ENCODE measurements around the gene PTPRZ1. TPM values are rescaled to one million over a fixed set of nuclear protein-coding genes. Genes with fewer than 3 reads are reported as not detected.

The PTPRZ1 gene
- total RNA-seq, 1 experiment from 2014 or later = not detected

DNA sequence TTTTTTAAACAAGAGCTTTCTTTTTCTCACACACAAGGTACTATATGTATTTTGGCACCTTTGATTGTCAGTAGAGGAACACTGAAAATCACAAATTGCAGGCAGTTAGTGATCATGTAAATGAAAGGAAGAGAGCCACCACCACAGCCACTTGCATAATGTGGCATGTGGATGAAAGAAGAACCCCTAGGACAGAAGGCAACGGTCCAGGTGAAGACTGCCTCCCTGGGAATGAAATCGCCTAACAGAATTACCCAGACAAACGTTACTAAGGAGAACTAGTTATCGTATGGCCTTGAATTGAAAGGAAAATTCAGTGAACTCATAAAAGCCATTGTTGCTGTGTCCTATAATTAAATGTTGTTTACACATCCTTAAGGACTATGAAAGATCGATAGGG is 41.2 kb upstream of the PTPRZ1 start:
- H3K4me3 ChIP-seq (ENCODE audit: low read length) = no peak overlapping the region
- no peak overlapping the region for H2AFZ ChIP-seq (ENCODE audit: low read length)
- H4K20me1 ChIP-seq (ENCODE audit: low read length) = no peaks in the 10 kb centered on the region
- intact Hi-C loops (cut with micrococcal nuclease) = no loop called here
- no peak for DNase-seq
- ATAC-seq = no peak
- H3K9me3 ChIP-seq (ENCODE audit: low read length) = no peaks in the 10 kb centered on the region
- no peak overlapping the region for H3K9ac ChIP-seq (ENCODE audit: low read length)
- no TSS peak for BruUV-seq (replicated peaks)
- no peaks in the 10 kb centered on the region for H3K4me1 ChIP-seq (ENCODE audit: insufficient read depth, low read length)
- ChIA-PET CTCF (no interaction called here), POLR2A (ENCODE audit: unreplicated experiment) (no interaction called here)
- no peaks in the 10 kb centered on the region for H3K9me2 ChIP-seq (replicated peaks; ENCODE audit: low read length)
- H3K4me2 ChIP-seq (ENCODE audit: low read length) = no peak overlapping the region
- H3K27me3 ChIP-seq (ENCODE audit: low read length) = no peaks in the 10 kb centered on the region
- no peaks in the 10 kb centered on the region for H3F3A ChIP-seq (ENCODE audit: low read length, unreplicated experiment)
- no peak overlapping the region for H3K27ac ChIP-seq (ENCODE audit: low read length)
- TF ChIP-seq, protein P1, sequence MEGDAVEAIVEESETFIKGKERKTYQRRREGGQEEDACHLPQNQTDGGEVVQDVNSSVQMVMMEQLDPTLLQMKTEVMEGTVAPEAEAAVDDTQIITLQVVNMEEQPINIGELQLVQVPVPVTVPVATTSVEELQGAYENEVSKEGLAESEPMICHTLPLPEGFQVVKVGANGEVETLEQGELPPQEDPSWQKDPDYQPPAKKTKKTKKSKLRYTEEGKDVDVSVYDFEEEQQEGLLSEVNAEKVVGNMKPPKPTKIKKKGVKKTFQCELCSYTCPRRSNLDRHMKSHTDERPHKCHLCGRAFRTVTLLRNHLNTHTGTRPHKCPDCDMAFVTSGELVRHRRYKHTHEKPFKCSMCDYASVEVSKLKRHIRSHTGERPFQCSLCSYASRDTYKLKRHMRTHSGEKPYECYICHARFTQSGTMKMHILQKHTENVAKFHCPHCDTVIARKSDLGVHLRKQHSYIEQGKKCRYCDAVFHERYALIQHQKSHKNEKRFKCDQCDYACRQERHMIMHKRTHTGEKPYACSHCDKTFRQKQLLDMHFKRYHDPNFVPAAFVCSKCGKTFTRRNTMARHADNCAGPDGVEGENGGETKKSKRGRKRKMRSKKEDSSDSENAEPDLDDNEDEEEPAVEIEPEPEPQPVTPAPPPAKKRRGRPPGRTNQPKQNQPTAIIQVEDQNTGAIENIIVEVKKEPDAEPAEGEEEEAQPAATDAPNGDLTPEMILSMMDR (conservative IDR thresholded peaks at IDR 0.05; ENCODE audit: low read depth, low read length) = no peak
- TF ChIP-seq EZH2 (IDR thresholded peaks at IDR 0.05; ENCODE audit: low read length, unreplicated experiment) (no peak), EZH2phosphoT487 (IDR thresholded peaks at IDR 0.05; ENCODE audit: borderline replicate concordance, low read length) (no peak)
- no peaks in the 10 kb centered on the region for H3K36me3 ChIP-seq (ENCODE audit: low read depth, low read length)
- H3K79me2 ChIP-seq (ENCODE audit: low read length) = no peaks in the 10 kb centered on the region

DNA sequence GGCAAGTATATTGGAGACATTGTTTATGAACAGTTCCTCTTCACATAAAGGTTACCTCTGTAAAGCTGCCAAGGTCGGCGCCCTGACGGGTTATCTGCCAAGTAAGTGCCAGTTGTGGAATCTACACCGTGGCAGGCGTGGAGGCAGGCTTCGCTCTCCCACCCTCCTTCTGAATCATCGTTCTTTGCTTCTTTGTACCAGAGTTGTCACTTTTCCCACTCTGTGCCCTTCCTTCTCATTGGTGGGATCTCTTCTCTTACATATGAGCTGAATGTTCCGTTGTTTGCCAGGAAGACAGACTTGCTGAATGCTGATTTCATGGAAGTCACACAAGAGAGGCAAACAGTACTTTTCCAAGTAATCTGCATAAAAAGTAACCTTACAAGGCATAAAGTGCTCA is 40.6 kb upstream of the PTPRZ1 start:
- no peak overlapping the region for H3K4me2 ChIP-seq (ENCODE audit: low read length)
- DNase-seq = no peak
- intact Hi-C loops (cut with micrococcal nuclease) = no loop called here

GRCh38 chr7:121833991-121834390 is 39.0 kb upstream of the PTPRZ1 start:
- BruUV-seq (replicated peaks) = no TSS peak
- ChIA-PET CTCF (no interaction called here), POLR2A (ENCODE audit: unreplicated experiment) (no interaction called here)
- no peaks in the 10 kb centered on the region for H3K9me2 ChIP-seq (replicated peaks; ENCODE audit: low read length)
- H3F3A ChIP-seq (ENCODE audit: low read length, unreplicated experiment) = no peaks in the 10 kb centered on the region
- H3K27me3 ChIP-seq (ENCODE audit: low read length) = 0 out of 2 replicates have a peak, but pooled peaks cover 1% of the 10 kb centered on the region
- no peak overlapping the region for H3K9ac ChIP-seq (ENCODE audit: low read length)
- no peak overlapping the region for H2AFZ ChIP-seq (ENCODE audit: low read length)
- no peak for TF ChIP-seq EZH2 (IDR thresholded peaks at IDR 0.05; ENCODE audit: low read length, unreplicated experiment)
- TF ChIP-seq, protein P1 (conservative IDR thresholded peaks at IDR 0.05; ENCODE audit: low read depth, low read length) = no peak
- TF ChIP-seq EZH2phosphoT487 (IDR thresholded peaks at IDR 0.05; ENCODE audit: borderline replicate concordance, low read length) = no peak
- DNase-seq (no peak), ATAC-seq (no peak)
- no peak overlapping the region for H3K4me2 ChIP-seq (ENCODE audit: low read length)
- no peaks in the 10 kb centered on the region for H3K4me1 ChIP-seq (ENCODE audit: insufficient read depth, low read length)
- intact Hi-C loops (cut with micrococcal nuclease) = no loop called here
- no peak overlapping the region for H3K27ac ChIP-seq (ENCODE audit: low read length)
- no peaks in the 10 kb centered on the region for H3K79me2 ChIP-seq (ENCODE audit: low read length)
- no peaks in the 10 kb centered on the region for H3K9me3 ChIP-seq (ENCODE audit: low read length)
- H3K36me3 ChIP-seq (ENCODE audit: low read depth, low read length) = no peaks in the 10 kb centered on the region
- H3K4me3 ChIP-seq (ENCODE audit: low read length) = no peak overlapping the region
- H4K20me1 ChIP-seq (ENCODE audit: low read length) = no peaks in the 10 kb centered on the region

More for the DNA sequence above, 40.6 kb upstream of the PTPRZ1 start:
- Histone ChIP-seq H3K9me3 (ENCODE audit: low read length) (no peaks in the 10 kb centered on the region), H3K9me2 (replicated peaks; ENCODE audit: low read length) (no peaks in the 10 kb centered on the region), H3K4me3 (ENCODE audit: low read length) (no peak overlapping the region), H3K27ac (ENCODE audit: low read length) (no peak overlapping the region), H4K20me1 (ENCODE audit: low read length) (no peaks in the 10 kb centered on the region), H3K79me2 (ENCODE audit: low read length) (no peaks in the 10 kb centered on the region), H3F3A (ENCODE audit: low read length, unreplicated experiment) (no peaks in the 10 kb centered on the region), H2AFZ (ENCODE audit: low read length) (no peak overlapping the region), H3K36me3 (ENCODE audit: low read depth, low read length) (no peaks in the 10 kb centered on the region), H3K9ac (ENCODE audit: low read length) (no peak overlapping the region), H3K4me1 (ENCODE audit: insufficient read depth, low read length) (no peaks in the 10 kb centered on the region), H3K27me3 (ENCODE audit: low read length) (no peaks in the 10 kb centered on the region)
- ATAC-seq = no peak
- TF ChIP-seq EZH2 (IDR thresholded peaks at IDR 0.05; ENCODE audit: low read length, unreplicated experiment) = no peak
- TF ChIP-seq, protein P1 (conservative IDR thresholded peaks at IDR 0.05; ENCODE audit: low read depth, low read length) = no peak
- no peak for TF ChIP-seq EZH2phosphoT487 (IDR thresholded peaks at IDR 0.05; ENCODE audit: borderline replicate concordance, low read length)
- ChIA-PET POLR2A (ENCODE audit: unreplicated experiment) (no interaction called here), CTCF (no interaction called here)
- no TSS peak for BruUV-seq (replicated peaks)
